GM12878 (cell line): ENCODE measurements around the gene EIF6. TPM values are rescaled to one million over a fixed set of nuclear protein-coding genes. Genes with fewer than 3 reads are reported as not detected.

Experiments
- ATAC-seq: fragments of 200-7000 bp; cut with Tn5 transposase; 3 replicates; pipeline ENCODE4 v1.9.1; 2020; ENCODE audit warnings: mild to moderate bottlenecking, moderate library complexity
- BruUV-seq: library from RNA; stranded (reverse); fragments of 400-500 nt; replicated peaks from 2 replicates; lab custom pipeline; 2021; lab: Mats Ljungman, UMichigan
- CTCF ChIA-PET: fragments of 300-600 bp; sonication (Branson Sonifier 250); formaldehyde crosslinking; extraction: SDS; loops from one replicate; lab custom pipeline; 2021; ENCODE audit warnings: inconsistent platforms; lab: Yijun Ruan, JAX
- POLR2A ChIA-PET: fragments of 350-600 bp; formaldehyde crosslinking; extraction: SDS; loops from one replicate; lab custom pipeline; 2021; ENCODE audit warnings: inconsistent platforms; lab: Charles Lee
- RAD21 ChIA-PET: fragments of 300-600 bp; sonication (Branson Sonifier 250); formaldehyde crosslinking; loops from one replicate; lab custom pipeline; 2023; ENCODE audit warnings: antibody characterized with exemption; ENCODE audit not compliant: unreplicated experiment; lab: Charles Lee
- SMC1A ChIA-PET: fragments of 300-600 bp; sonication (Branson Sonifier 250); formaldehyde crosslinking; loops from one replicate; lab custom pipeline; 2023; ENCODE audit not compliant: unreplicated experiment, uncharacterized antibody; lab: Charles Lee
- DNase-seq: peaks from one replicate; pipeline ENCODE4 v3.0.0-alpha.2; 2011; ENCODE audit warnings: low read depth, low spot score
- FAIRE-seq: peaks from 3 replicates; lab custom pipeline; 2011; peaks lifted over from hg19 to GRCh38; lab: Jason Lieb, UNC
- H2AFZ ChIP-seq: 2 replicates; pipeline ENCODE4 v1.6.0; 2011; ENCODE audit warnings: low read depth, low read length, control low read depth; ENCODE audit not compliant: control insufficient read depth
- H3K27ac ChIP-seq: 2 replicates; pipeline ENCODE4 v1.5.1; 2011; ENCODE audit warnings: control low read depth; ENCODE audit not compliant: control insufficient read depth, insufficient read depth
- H3K27me3 ChIP-seq, 2 experiments: replicated peaks in 1 of 2; 2 replicates each; pipeline versions ENCODE4 v1.6.0 to v1.6.1; 2011; ENCODE audit warnings: low read length in 1 of 2; ENCODE audit not compliant: control insufficient read depth in 2 of 2, insufficient read depth in 2 of 2
- H3K36me3 ChIP-seq, 2 experiments: 2 replicates each; pipeline ENCODE4 v1.5.1; 2011; ENCODE audit warnings: low read length in 1 of 2; ENCODE audit not compliant: control insufficient read depth in 2 of 2, insufficient read depth in 2 of 2
- H3K4me1 ChIP-seq: 2 replicates; pipeline ENCODE4 v1.6.1; 2011; ENCODE audit warnings: mild to moderate bottlenecking, low read length, moderate library complexity, mixed read lengths; ENCODE audit not compliant: control insufficient read depth, insufficient read depth
- H3K4me2 ChIP-seq: 2 replicates; pipeline ENCODE4 v1.6.0; 2011; ENCODE audit warnings: control low read depth; ENCODE audit not compliant: control insufficient read depth, insufficient read depth
- H3K4me3 ChIP-seq: fragments of 200-600 bp; sonication (generic); 2 replicates; pipeline ENCODE4 v1.5.1; 2016
- H3K79me2 ChIP-seq: 2 replicates; pipeline ENCODE4 v1.6.0; 2011; ENCODE audit warnings: low read length; ENCODE audit not compliant: control insufficient read depth, insufficient read depth
- H3K9ac ChIP-seq: 2 replicates; pipeline ENCODE4 v1.8.0; 2011; ENCODE audit warnings: low read length, control low read depth, mixed read lengths; ENCODE audit not compliant: control insufficient read depth, insufficient read depth
- H3K9me3 ChIP-seq: replicated peaks from 3 replicates; pipeline ENCODE4 v1.5.1; 2011; ENCODE audit warnings: mild to moderate bottlenecking, low read length; ENCODE audit not compliant: control insufficient read depth, insufficient read depth
- H4K20me1 ChIP-seq: 2 replicates; pipeline ENCODE4 v1.6.0; 2011; ENCODE audit not compliant: control insufficient read depth, insufficient read depth
- BACH1 ChIP-seq: fragments of 450-650 bp; IDR thresholded peaks from 2 replicates; pipeline ENCODE4 v1.6.1; 2017; ENCODE audit warnings: mild to moderate bottlenecking, borderline replicate concordance
- CHD1 ChIP-seq: IDR thresholded peaks from 2 replicates; pipeline ENCODE4 v1.6.1; 2012; ENCODE audit warnings: low read depth, low read length, improper control_type of control experiment
- IKZF2 ChIP-seq, 2 experiments: fragments of 450-650 bp; IDR thresholded peaks; 2 replicates each; pipeline ENCODE4 v1.6.1; 2017; ENCODE audit warnings: mild to moderate bottlenecking in 2 of 2, moderate library complexity in 2 of 2
- JUNB ChIP-seq: IDR thresholded peaks from 2 replicates; pipeline ENCODE4 v1.6.1; 2016; ENCODE audit warnings: antibody characterized with exemption, mild to moderate bottlenecking
- KAT2A ChIP-seq: conservative IDR thresholded peaks from 2 replicates; pipeline ENCODE4 v1.6.1; 2011; ENCODE audit warnings: low read depth, low read length; ENCODE audit not compliant: control insufficient read depth
- RB1 ChIP-seq: fragments of 450-650 bp; formaldehyde crosslinking; IDR thresholded peaks from 2 replicates; pipeline ENCODE4 v1.6.1; 2017; ENCODE audit warnings: mild to moderate bottlenecking, borderline replicate concordance
- ZNF24 ChIP-seq: fragments of 450-650 bp; IDR thresholded peaks from 2 replicates; pipeline ENCODE4 v1.6.1; 2017; ENCODE audit warnings: antibody characterized with exemption, mild to moderate bottlenecking
- ZNF622 ChIP-seq: fragments of 450-650 bp; IDR thresholded peaks from 2 replicates; pipeline ENCODE4 v1.6.1; 2017; ENCODE audit warnings: mild to moderate bottlenecking, inconsistent platforms
- WGBS: methylation state at CpG from one replicate; pipeline ENCODE4 v1.1.6; 2016; ENCODE audit warnings: low lambda C conversion rate; ENCODE audit not compliant: insufficient replicate concordance, insufficient coverage; ENCODE audit errors: missing lambda C conversion rate; 5-methylcytosine and 5-hydroxymethylcytosine counted together
- in situ Hi-C: fragments of 300-500 bp; cut with MboI; formaldehyde crosslinking; loops from 9 replicates; pipeline ENCODE4 v1.14.3; 2018; ENCODE audit warnings: mixed read lengths
- intact Hi-C: fragments of 100-400 bp; cut with micrococcal nuclease; formaldehyde crosslinking; loops from one replicate; pipeline ENCODE4 v1.14.2; 2022; ENCODE audit not compliant: unreplicated experiment
- polyA plus RNA-seq, 11 experiments: library from polyadenylated mRNA; depleted of rRNA in 4 of 11; unstranded in 6 of 11; stranded (reverse) in 5 of 11; fragments of >200 nt; fragmentation: Nextera tagmentation in 4 of 11; fragmentation: Illumina TruSeq in 1 of 11; extraction: Ambion mirVana in 4 of 11; extraction: Trizol in 1 of 11; gene quantifications; 1 replicate in 1 of 11; 2 replicates in 10 of 11; pipeline versions ENCODE4 v1.2.1 to v1.2.3, GENCODE V29; 2011 to 2016; ENCODE audit warnings: inconsistent platforms in 2 of 11, missing spikeins in 2 of 11, low read depth in 1 of 11
- total RNA-seq, 4 experiments: library from RNA; depleted of rRNA in 3 of 4; stranded (reverse); fragments of >200 nt in 3 of 4; fragmentation: Illumina TruSeq in 1 of 4; extraction: Trizol in 1 of 4; gene quantifications; 2 replicates each; pipeline versions ENCODE4 v1.2.1 to v1.2.3, GENCODE V29; 2013 to 2021
- TF ChIP-seq, protein P1 (sequence below): fragments of 450-650 bp; IDR thresholded peaks from 2 replicates; pipeline ENCODE4 v1.6.1; 2016; ENCODE audit warnings: mild to moderate bottlenecking
- TF ChIP-seq, protein P2 (sequence below): IDR thresholded peaks from 2 replicates; pipeline ENCODE4 v1.6.1; 2012; ENCODE audit warnings: mild to moderate bottlenecking, low read depth, low read length

EIF6 gene
- total and polyA plus RNA-seq, 10 of the 15 experiments (the other 5 are each of a cell fraction or from before 2014, with no cell fraction given) = 127 to 607 (median 197) TPM

DNA sequence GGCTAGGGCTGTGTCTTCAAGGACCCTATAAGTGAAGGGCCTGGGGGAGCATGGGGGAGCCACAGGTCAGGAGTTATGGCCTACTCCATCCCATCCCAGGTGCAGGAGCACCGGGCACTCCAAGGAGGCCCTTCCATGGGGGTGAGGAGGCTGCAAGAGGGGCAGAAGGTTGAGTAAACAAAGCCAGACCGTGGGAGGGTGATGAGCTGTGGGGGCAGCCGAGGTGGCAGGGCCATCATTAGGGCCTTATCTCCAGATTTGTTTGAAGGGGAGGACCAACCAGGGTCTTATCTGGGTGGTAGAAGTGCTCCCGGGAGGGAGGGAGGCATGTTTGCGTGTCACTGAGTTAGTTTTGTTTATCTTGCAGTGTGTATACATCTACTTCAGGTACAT lies 9.7 kb upstream of the EIF6 start:
- H3K4me3 ChIP-seq = no peak overlapping the region
- ChIA-PET CTCF (interaction anchor here (1.9 kb wide), 1 partner anchor 10 kb away, joined by 5 read pairs; no protein-coding TSS in a partner anchor), RAD21 (no interaction called here), SMC1A (no interaction called here), POLR2A (no interaction called here)
- DNase-seq = no peak
- FAIRE-seq = no peak
- H3K27ac ChIP-seq = no peak overlapping the region
- H3K9ac ChIP-seq = no peak overlapping the region
- WGBS = 32% methylated on average over 5 of the region's 5 CpGs
- no peaks in the 10 kb centered on the region for H3K27me3 ChIP-seq
- H3K79me2 ChIP-seq = no peaks in the 10 kb centered on the region
- TF ChIP-seq, protein P1, sequence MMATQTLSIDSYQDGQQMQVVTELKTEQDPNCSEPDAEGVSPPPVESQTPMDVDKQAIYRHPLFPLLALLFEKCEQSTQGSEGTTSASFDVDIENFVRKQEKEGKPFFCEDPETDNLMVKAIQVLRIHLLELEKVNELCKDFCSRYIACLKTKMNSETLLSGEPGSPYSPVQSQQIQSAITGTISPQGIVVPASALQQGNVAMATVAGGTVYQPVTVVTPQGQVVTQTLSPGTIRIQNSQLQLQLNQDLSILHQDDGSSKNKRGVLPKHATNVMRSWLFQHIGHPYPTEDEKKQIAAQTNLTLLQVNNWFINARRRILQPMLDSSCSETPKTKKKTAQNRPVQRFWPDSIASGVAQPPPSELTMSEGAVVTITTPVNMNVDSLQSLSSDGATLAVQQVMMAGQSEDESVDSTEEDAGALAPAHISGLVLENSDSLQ = no peak
- no peak for TF ChIP-seq BACH1
- no TSS peak for BruUV-seq
- in situ Hi-C loops = no loop called here
- H2AFZ ChIP-seq = no peak overlapping the region
- no peaks in the 10 kb centered on the region for H3K9me3 ChIP-seq
- H4K20me1 ChIP-seq = no peaks in the 10 kb centered on the region
- no peaks in the 10 kb centered on the region for H3K36me3 ChIP-seq
- intact Hi-C loops = no loop called here
- no peak for ATAC-seq
- no peaks in the 10 kb centered on the region for H3K4me1 ChIP-seq
- H3K4me2 ChIP-seq = no peak overlapping the region

DNA sequence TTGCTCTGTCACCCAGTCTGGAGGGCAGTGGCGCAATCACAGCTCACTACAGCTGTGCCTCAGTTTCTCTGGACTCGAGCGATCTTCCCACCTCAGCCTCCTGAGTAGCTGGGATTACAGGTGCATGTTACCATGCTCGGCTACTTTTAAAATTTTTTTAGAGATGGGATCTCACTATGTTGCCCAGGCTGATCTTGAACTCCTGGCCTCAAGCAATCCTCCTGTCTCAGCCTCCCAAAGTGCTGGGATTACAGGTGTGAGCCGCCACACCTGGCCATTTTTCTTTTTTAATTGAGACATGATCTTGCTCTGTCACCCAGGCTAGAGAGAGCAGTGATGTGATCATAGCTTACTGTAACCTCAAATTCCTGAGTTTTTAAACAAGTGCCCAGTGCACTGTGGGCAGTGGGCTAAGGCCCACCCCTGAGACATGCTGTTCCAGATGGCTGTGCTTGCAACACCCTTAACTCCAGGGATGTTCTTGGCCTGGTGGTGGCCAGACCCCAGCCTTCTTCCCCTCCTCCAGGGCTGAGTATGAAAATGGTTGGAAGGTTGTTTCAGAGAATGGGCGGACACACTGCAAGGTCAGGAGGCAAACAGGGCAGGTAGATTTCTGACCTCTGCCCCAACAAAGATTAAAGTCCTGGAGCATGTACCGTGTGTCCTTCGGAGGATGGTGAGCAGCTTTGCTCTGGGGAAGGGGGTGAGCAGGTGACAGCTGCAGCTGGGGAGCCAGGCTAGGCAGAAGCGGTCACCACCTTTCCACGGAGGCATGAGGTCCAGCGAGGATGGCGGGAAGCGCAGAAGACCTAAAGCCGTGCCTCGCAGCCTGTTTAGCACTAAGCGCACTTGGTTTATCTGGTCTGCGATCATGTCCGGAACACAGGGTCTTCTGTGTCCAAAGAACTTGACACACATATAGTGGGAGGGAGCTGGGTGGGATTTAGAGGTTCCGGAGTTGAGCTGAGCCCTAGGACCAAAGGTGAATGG lies 9.0 kb upstream of the EIF6 start:
- no peaks in the 10 kb centered on the region for H3K36me3 ChIP-seq
- FAIRE-seq (no peak), DNase-seq (no peak), ATAC-seq (no peak)
- no peaks in the 10 kb centered on the region for H3K9me3 ChIP-seq
- 64% methylated on average over 16 of the region's 19 CpGs for WGBS
- ChIA-PET RAD21 (no interaction called here), POLR2A (no interaction called here), CTCF (interaction anchor here (1.4 to 1.9 kb wide), 2 partner anchors 11 to 12 kb away, joined by 5 read pairs; no protein-coding TSS in a partner anchor), SMC1A (no interaction called here)
- no peaks in the 10 kb centered on the region for H4K20me1 ChIP-seq
- no peak for TF ChIP-seq JUNB
- no peak for TF ChIP-seq IKZF2 (IDR thresholded peaks at IDR 0.05)
- TF ChIP-seq KAT2A = no peak
- TF ChIP-seq ZNF24 = no peak
- TF ChIP-seq, protein P2, sequence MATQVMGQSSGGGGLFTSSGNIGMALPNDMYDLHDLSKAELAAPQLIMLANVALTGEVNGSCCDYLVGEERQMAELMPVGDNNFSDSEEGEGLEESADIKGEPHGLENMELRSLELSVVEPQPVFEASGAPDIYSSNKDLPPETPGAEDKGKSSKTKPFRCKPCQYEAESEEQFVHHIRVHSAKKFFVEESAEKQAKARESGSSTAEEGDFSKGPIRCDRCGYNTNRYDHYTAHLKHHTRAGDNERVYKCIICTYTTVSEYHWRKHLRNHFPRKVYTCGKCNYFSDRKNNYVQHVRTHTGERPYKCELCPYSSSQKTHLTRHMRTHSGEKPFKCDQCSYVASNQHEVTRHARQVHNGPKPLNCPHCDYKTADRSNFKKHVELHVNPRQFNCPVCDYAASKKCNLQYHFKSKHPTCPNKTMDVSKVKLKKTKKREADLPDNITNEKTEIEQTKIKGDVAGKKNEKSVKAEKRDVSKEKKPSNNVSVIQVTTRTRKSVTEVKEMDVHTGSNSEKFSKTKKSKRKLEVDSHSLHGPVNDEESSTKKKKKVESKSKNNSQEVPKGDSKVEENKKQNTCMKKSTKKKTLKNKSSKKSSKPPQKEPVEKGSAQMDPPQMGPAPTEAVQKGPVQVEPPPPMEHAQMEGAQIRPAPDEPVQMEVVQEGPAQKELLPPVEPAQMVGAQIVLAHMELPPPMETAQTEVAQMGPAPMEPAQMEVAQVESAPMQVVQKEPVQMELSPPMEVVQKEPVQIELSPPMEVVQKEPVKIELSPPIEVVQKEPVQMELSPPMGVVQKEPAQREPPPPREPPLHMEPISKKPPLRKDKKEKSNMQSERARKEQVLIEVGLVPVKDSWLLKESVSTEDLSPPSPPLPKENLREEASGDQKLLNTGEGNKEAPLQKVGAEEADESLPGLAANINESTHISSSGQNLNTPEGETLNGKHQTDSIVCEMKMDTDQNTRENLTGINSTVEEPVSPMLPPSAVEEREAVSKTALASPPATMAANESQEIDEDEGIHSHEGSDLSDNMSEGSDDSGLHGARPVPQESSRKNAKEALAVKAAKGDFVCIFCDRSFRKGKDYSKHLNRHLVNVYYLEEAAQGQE = no peak
- no peak for TF ChIP-seq ZNF622
- TF ChIP-seq CHD1 = no peak
- TF ChIP-seq RB1 = no peak
- no peak overlapping the region for H2AFZ ChIP-seq
- no peaks in the 10 kb centered on the region for H3K4me1 ChIP-seq
- in situ Hi-C loops = no loop called here
- intact Hi-C loops = no loop called here
- H3K9ac ChIP-seq = no peak overlapping the region
- no peak overlapping the region for H3K4me2 ChIP-seq
- H3K79me2 ChIP-seq = no peaks in the 10 kb centered on the region
- BruUV-seq = no TSS peak
- H3K4me3 ChIP-seq = no peak overlapping the region
- no peak overlapping the region for H3K27ac ChIP-seq
- no peaks in the 10 kb centered on the region for H3K27me3 ChIP-seq
